ENCODE results near the gene SLC24A3.

The SLC24A3 gene

GRCh38 chr20:19502169-19502568, 289.7 kb downstream of the SLC24A3 start:
- no peak for TF ChIP-seq ZFP30 (CRISPR knock-in tag; IDR thresholded peaks at IDR 0.05)
- TF ChIP-seq OSR1 (CRISPR knock-in tag; IDR thresholded peaks at IDR 0.05), result no peak
- TF ChIP-seq PPARA (CRISPR knock-in tag; IDR thresholded peaks at IDR 0.05; ENCODE audit: borderline replicate concordance), result no peak
- no peak for TF ChIP-seq ZFP3 (CRISPR knock-in tag; IDR thresholded peaks at IDR 0.05)
- no peak for TF ChIP-seq ISL1 (CRISPR knock-in tag; IDR thresholded peaks at IDR 0.05)
- TF ChIP-seq CSRNP3 (CRISPR knock-in tag; IDR thresholded peaks at IDR 0.05), result no peak
- TF ChIP-seq TOX (CRISPR knock-in tag; IDR thresholded peaks at IDR 0.05; ENCODE audit: borderline replicate concordance), result no peak
- no peak for TF ChIP-seq CREB5 (CRISPR knock-in tag; IDR thresholded peaks at IDR 0.05; ENCODE audit: low read depth)
- no peak for TF ChIP-seq RARB (CRISPR knock-in tag; IDR thresholded peaks at IDR 0.05)
- no peak for TF ChIP-seq PATZ1 (CRISPR knock-in tag; IDR thresholded peaks at IDR 0.05; ENCODE audit: borderline replicate concordance)
- no peak for TF ChIP-seq SNAI2 (CRISPR knock-in tag; IDR thresholded peaks at IDR 0.05)
- no peak for TF ChIP-seq ZNF565 (CRISPR knock-in tag; conservative IDR thresholded peaks at IDR 0.05; ENCODE audit: low read depth)
- TF ChIP-seq CSDC2 (CRISPR knock-in tag; IDR thresholded peaks at IDR 0.05), result no peak
- no peak for TF ChIP-seq POU6F1 (CRISPR knock-in tag; IDR thresholded peaks at IDR 0.05; ENCODE audit: borderline replicate concordance, low read depth)
- TF ChIP-seq BACH2 (CRISPR knock-in tag; IDR thresholded peaks at IDR 0.05; ENCODE audit: borderline replicate concordance), result no peak
- TF ChIP-seq ZNF8 (CRISPR knock-in tag; IDR thresholded peaks at IDR 0.05), result no peak
- no peak for ATAC-seq

- no peak for ATAC-seq
These were observed 291.8 kb downstream of the SLC24A3 start for GRCh38 chr20:19504251-19504650.

GRCh38 chr20:19506021-19506420, 293.6 kb downstream of the SLC24A3 start:
- ATAC-seq, result no peak
- TF ChIP-seq TOX (CRISPR knock-in tag; IDR thresholded peaks at IDR 0.05; ENCODE audit: borderline replicate concordance) (no peak), PPARA (CRISPR knock-in tag; IDR thresholded peaks at IDR 0.05; ENCODE audit: borderline replicate concordance) (no peak), OSR1 (CRISPR knock-in tag; IDR thresholded peaks at IDR 0.05) (no peak), GLIS3 (CRISPR knock-in tag; IDR thresholded peaks at IDR 0.05) (no peak), PATZ1 (CRISPR knock-in tag; IDR thresholded peaks at IDR 0.05; ENCODE audit: borderline replicate concordance) (no peak), ZFP3 (CRISPR knock-in tag; IDR thresholded peaks at IDR 0.05) (no peak), CSDC2 (CRISPR knock-in tag; IDR thresholded peaks at IDR 0.05) (no peak), ISL1 (CRISPR knock-in tag; IDR thresholded peaks at IDR 0.05) (no peak), ZNF565 (CRISPR knock-in tag; conservative IDR thresholded peaks at IDR 0.05; ENCODE audit: low read depth) (no peak)

More at GRCh38 chr20:19504251-19504650, 291.8 kb downstream of the SLC24A3 start:
- TF ChIP-seq ZC3H10 (CRISPR knock-in tag; IDR thresholded peaks at IDR 0.05), result no peak
- TF ChIP-seq PATZ1 (CRISPR knock-in tag; IDR thresholded peaks at IDR 0.05; ENCODE audit: borderline replicate concordance), result no peak
- no peak for TF ChIP-seq TOX (CRISPR knock-in tag; IDR thresholded peaks at IDR 0.05; ENCODE audit: borderline replicate concordance)
